ENCODE data around the gene GRID2.

DNA sequence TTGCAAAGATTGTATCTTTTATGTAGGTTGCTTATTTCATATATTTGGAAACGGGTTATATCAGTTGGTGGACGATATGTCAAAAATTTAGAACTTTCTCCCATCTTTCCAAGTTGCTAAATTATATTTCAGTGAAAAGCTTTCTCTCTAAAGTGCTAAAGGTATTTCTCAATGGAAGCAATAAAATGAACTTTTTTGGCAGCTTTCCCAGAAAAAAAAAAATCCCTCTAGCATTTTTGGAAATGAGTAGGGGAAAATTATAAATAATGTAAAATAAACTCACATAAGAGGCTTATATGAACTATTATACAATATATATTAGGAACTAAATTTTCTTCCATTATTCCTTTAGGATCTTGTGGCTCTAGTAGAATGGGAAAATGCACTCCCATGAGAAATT is 152.2 kb downstream of the GRID2 start:
- no peak for TF ChIP-seq CTCF (IDR thresholded peaks at IDR 0.05)
- no peak for TF ChIP-seq POLR2A (IDR thresholded peaks at IDR 0.05)
